Middle frontal gyrus (tissue), 1 donor: Measurements from ENCODE around the gene SMOC1.

Source experiments
- DNase-seq: peaks from one replicate; pipeline ENCODE4 v3.0.0-alpha.2; 2015; ENCODE audit warnings: low spot score; ENCODE audit errors: extremely low spot score

SMOC1 gene

DNA sequence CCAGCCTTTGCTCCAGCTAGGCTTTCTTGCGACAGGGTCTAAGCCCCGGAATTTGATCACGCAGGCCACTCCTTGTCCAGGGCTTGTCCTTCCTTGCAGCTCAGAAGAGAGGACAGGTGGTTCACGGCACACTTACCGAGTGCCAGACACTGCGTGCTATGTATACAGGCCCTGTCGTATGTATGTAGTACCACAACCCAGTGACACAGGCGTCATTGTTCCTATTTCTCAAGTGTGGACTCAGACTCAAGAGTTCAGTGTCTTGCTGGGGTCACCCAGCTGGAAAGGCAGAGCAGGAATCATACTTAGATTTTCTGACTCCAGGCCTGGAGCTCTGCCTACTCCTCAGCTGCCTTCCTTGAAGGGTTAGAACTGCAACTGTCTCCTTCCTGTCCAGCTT is 153.9 kb downstream of the SMOC1 start:
- no peak for DNase-seq

DNA sequence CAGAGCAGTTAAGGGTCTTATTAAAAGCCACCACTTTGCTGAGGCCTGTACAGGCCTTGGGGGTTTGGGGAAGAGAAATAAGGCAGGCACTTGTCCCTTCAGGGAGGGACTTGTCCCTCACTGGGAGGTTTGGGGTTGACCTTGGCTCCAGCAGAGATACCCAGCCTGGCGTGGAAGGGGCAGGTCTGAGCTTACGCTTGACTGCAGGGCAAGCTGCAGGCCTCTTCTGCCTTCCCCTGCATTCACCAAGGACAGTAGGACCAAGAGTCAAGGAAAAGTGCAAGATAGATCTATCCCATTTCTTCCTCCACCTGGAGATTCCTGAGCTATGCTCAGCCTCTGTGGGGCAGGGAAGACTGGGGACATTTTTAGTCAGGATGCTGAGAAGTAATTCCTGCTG is 154.3 kb downstream of the SMOC1 start:
- DNase-seq: no peak

DNA sequence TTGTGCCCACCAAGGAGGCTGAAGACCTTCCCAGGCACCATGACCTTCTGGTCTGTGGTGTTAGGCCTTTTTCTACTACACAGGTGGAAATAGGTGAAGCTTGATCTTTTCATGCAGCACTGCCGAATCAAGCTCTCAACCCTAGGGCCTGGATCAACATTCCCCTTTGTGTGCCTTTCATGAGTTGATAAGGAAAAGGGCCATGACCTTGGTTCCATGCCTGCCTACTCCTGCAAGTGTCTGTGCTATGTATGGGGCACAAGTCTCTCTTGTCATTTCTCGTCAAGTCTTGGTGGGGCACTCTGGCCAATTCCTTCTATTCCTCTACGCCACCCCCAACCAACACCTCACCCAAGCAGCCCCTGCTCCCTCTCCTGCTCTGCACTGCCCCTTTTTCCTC is 155.0 kb downstream of the SMOC1 start:
- no peak for DNase-seq

DNA sequence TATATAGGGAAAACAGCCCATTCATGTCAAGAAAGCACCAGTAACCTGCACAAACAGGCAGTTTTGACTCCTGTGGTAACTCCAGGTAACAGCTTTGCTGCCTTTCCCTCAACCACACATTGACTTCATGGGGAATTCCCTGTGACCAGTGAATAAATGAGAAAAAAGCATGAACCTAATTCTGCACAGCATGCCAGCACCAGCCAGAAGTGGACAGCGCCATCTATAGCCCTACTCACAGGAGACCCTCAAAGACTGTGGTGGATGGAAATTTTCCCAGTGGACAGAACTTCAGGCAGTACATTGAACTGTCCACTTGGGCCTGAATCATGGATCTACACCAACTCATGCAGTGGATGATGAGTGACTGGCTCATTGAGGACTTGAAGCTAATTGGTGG is 157.4 kb downstream of the SMOC1 start:
- no peak for DNase-seq

DNA sequence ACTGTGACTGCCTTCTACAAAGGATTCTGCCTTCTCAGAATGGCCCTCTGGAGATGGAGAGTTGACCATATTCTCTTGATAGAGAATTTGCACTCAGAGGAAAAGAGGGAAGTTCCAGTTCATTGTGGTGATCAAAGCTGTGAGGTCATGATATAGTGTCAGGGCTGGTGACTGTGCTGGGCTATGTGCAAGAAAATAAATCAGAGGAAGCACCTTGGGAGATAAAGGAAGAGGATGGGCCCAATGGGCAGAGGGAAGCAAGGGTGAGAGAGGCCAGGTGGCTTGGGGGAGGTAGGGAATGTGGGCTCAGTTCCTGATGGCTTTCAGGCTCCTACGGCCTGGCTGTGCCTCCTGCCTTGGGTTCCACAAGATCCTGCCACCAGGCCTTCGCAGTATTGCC is 163.8 kb downstream of the SMOC1 start:
- no peak for DNase-seq

DNA sequence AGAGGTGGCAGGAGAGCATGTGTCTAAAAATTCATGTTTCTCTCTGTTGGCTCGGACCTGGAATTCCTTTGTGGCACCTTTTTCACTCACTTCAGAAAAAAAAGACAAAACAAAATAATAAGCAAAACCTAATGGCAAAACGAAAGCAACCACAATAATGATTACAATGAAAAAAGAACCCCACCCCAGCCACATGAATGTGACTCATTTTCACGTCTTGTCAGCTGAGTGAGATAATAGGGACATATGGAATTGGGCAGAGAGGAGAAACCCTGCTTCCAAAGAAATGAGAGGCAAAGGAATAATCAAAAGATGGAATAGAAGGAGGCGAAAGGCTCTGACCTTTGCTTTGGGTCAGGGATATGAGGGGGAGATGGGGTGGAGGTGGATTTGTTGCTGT is 166.1 kb downstream of the SMOC1 start:
- no peak for DNase-seq

DNA sequence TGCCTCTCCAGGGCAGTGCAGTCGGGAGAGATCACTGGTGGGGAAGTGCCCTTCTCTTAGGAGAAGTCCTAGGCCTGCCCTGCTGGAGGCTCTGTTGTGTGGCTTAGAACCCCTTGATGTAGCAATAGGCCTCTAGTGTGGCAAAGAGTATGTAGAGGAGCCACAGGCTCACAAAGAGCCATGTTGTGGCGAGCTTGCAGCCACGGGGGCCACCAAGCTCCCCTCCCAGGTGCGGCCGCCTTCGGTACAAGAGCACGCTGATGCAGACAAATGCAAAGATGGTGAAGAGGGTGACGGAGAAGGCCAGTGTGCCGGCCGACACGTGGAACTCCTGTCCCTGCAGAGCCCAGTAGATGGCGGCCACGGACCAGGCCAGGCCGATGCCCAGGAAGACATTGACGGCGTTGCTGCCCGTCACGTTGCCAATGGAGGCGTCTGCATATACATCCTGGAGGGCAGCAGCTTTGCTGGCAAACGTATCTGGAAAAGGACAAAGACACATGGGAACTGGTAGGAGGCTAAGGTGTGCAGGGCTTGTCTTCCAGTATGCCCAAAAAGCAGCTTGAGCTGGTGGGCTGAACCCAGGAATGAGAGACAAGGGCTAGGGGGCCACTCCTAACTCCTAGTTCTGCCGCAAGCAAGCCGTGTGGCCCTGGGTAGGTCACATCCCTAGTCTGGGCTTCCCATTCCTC is 166.8 kb downstream of the SMOC1 start:
- DNase-seq: peak; percentile 54

DNA sequence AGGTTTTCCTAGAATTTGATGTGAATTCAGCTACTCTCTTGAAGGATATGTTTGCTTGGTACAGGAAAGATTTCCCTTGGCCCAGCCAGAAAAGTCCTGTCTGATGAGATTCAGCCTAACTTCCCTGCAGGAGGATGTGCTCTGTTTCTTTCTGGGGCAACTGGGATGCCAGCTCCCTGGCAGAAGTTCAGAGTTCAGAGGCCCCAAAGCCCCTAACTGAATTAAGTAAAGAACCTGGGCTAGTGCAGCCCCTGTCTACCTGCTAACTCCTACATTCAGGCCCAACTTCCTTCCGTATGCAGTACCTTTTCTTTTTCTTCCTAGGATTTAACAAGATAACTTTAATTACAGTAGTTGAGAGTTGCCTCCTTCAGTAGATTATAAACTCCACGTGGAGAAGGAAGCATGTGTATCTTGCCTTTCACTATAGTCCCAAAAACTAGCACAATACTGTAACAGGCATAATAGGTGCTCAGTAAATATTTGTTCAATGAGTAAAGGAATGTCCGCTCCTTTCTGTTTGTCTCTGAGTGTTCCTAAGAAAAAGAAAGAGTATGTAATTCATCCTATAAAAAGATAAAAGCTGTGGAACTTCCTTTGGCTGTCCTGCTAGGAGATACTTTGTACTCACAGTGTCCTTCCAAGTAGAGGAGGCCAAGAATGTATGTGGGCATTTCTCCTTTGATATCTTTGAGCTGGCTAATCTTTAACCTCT is 168.5 kb downstream of the SMOC1 start:
- no peak for DNase-seq

DNA sequence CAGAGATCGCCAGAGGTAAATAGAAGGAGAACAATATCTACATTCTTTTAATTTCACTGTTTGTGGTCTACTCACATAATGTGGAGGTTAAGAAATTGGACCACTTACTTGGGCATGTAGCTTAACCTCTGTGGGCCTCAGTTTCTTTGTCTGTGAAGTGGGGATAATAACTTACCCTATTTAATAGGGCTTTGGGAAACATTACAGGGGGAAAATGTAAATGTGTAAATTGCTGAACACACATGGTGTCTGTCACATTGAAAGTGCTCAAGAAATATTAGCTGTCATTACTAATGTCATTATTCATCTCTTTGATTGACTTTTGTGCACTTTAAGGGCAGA is 169.1 kb downstream of the SMOC1 start:
- DNase-seq: no peak

DNA sequence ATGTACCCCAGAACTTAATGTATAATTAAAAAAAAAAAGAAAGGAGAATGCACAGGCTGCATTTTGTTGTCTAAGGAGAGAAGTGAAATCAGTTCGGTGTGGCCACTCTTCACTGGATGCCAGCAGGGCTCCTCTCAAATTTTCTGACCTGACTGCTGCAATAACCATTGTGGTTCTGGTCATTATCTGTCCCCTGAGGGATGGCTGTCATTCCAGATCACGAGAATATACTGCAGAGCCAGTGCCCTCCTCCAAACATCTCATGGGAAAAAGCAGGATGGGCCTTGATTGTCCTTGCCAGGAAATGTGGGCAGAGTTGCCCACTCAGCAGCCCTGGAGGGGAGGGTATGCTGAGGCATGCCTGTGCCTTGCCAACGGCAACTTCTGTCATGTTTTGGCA is 170.4 kb downstream of the SMOC1 start:
- no peak for DNase-seq

DNA sequence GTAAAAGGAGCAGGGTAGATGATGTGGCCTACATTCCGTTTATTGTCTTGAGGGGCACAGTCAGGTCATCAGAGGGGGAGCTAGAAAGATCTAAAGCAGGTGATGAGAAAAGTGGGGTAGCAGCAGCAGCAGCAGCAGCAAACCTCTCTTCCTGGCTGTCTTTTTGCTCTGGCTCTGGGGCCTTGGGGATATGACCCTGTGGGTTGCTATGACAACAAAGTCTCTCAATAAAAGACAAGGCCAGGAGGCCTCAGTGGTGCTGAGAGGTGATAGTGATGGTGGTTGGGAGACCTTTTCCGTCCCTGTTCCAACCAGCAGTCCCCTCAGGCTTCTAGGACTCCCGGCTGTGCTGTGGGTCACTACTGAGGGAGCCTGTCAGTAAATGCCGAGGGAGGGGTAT is 170.9 kb downstream of the SMOC1 start:
- DNase-seq: no peak

DNA sequence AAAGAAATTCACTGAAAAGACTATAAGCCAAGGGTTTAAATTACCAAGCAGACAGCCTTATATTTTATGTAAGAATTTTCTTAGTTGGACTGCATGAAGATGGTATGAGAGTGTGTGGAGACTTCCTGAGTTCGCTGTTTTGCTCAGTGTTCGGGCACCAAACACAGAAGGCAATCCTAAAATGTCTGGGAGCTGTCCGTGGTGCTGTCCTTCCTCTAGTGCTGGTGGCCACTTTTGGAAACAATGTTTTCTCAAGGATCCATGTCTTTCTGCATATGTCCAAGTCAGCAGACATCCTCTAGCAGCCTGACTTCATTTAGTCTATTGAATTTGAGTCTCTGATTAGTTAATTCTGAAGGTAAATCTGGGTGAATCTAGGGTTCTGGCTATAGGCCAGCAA is 173.8 kb downstream of the SMOC1 start:
- no peak for DNase-seq

DNA sequence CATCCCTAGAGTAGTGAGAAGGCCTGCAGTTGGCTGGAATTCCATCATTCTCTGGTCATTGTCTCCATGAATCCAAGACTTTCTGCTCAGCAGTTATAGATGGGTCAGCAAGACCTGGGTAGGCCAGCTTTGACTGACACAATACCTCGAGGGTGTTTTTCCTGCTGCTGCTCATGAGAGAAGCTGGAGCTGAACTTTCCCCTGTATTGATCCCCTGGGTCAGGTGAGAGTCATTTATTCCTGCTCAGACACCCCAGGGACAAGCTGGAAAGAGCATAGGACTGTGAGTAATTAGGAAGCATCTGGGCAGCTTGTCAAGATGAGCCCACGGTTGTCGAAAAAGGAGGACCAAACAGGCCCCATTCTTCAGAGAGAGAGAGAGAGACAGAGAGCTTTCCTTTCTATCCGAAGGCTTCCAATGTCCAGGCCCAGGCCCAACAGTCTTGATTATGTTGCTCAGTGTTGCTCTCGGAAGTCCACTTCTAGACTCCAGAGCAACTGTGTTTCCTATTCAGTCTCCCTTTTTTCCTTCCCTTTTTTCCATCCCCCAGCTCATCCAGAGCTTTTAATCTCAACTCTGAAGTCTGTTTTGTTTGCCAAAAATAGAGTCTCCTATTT is 178.4 kb downstream of the SMOC1 start:
- no peak for DNase-seq

DNA sequence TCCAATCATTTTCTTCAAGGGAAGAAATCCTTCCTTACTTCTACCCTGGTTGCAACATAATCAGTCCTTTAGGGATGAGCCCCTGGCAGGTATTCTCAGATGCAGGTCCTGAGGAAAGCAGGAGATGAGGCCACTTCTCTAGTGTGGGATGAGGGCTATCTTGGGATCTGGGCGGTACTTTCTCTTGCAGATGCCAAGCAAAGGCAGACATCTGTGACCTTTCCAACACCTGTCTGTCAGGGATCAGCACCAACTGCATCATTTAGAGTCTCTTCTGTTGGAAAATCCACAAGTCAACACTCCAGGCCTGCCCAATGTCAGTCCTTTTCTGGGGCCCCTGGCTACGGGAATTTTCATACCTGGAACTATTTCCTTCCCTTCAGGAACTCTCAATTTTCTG is 180.3 kb downstream of the SMOC1 start:
- DNase-seq: no peak

DNA sequence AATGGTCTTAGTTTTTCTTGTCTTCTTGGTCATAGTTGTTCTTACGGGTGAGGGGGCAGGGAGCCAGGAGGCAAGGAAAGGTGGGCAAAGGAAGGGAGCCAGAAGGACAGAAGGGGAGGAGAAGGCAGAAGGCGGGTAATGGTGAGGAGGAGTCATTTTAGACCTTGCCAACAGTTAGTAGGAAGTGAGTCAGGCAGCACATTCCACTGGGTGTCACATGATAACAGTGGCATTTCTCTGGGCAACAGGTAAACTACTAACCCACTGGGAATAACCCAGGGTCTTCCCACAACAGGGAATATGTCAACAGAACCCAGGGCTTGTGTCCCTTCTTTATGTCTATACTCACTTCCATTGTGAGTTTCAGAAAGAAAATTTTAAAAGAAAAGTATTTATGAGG is 181.9 kb downstream of the SMOC1 start:
- no peak for DNase-seq

DNA sequence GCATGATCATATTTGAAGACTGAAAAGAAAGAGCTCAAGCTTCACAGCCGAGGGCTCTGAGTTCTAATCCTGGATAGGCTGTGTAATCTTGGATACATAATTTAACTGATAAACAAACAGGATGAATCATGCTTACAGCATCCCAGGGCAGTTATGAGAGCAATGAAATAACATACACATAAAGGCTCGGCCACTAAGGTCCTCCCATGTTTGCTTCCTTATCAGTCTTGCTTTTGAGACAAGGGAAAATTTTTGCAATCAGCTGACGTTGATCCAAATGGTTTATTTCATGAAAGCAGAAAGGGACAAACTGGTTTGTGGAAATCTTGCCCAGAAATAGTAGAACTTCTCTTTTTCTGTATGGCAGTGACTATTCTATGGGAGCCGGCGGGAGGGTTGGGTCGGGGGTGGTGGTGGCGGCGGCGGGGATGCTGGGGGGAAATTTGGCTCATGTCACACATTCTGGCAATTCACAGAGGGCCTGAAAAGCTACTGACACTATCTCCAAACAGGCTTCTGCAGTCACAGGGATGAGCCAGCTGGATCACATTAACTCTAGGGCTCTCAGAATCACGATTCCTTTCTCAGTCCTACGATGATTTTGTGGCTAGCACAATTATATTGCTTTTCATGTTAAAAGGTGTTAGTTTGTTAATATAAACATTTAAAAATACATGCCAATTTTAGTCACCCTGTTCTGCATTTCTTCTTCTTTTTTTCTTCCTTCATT is 185.1 kb downstream of the SMOC1 start:
- DNase-seq: no peak

DNA sequence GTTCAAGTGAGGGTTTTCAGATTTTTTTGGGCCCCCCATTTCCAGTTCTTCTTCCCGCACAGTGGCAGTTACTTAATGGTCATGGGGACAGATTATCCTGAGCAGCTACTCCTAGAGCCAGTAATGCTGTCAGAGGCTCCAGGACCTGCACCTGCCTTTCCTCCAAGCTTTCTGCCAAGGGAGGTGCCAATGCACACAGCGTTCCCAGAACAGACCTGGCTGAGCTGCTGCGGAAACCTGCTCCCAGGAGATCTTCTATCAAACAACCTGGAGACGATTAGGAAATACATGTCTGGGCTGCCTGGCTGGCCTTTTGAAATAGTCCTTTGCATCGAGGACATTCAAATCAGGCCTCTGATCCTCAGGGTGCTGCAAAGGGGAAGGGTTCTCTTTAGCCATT is 188.6 kb downstream of the SMOC1 start:
- DNase-seq: no peak

DNA sequence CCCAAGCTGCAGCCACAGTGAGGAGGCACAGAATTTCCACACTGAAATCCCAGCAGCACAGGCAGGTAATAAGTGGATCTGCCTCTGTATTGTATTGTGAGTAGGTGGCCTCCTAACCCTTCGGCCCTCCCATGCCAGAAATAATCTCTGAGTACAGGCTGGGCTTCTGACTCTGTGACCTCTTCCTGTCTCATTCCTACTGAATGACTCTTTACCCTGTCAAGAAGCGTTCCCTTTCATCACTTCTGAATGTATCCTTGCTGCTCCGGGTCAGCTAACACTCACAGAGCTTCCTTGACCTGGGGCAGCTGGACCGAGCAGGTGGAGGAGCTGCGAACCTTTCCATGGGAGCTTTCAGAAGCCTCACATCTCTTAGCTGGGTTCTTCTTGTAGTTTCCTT is 190.0 kb downstream of the SMOC1 start:
- no peak for DNase-seq

DNA sequence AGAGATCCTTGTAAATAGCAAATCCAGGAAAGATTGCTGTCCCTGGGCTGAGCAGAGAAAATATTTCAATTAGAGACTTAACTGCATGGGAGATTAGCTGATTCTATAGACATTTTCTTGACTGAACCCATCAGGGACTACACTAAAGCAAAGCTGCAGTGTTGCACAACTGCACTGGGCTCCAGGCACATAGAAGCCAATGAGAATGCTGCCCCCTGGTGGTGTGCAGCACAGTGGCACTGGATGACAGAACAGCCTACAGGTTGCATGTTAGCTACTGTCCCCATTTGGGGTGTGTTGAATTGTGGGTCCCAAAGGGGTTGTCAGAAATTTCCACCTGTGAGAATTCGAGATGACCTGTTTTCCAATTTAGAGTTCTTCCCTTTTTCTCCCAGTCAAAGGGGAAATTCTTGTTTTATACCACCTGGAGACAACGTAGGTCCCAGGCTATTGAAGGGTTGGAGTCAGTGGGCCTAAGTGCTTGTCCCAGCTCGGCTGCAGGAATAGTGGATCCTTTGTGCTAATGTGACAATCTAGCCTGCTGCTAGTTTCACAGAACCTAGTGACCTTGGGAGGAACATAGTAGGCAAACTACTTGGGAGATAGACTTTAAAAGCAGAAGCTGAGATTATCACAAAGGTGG is 194.8 kb downstream of the SMOC1 start:
- no peak for DNase-seq

DNA sequence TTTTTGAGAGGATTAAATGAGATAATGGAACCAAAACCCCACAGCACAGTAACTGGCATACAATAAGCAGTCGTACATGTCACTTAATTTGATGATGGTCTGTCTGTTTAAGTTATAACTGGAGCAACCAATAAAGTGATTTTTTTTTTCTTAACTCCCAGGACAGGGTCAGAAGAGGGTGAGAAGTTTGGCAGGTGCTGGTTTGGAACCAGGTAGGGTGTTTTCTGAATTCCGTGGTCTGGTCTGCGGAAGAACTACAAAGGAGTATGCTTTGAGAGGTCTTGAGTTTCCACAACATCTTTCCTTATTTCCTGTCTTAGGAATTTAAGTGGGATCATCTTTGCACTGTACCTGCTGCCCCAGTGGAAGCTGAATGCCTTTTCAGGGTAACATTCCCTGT is 197.8 kb downstream of the SMOC1 start:
- no peak for DNase-seq

DNA sequence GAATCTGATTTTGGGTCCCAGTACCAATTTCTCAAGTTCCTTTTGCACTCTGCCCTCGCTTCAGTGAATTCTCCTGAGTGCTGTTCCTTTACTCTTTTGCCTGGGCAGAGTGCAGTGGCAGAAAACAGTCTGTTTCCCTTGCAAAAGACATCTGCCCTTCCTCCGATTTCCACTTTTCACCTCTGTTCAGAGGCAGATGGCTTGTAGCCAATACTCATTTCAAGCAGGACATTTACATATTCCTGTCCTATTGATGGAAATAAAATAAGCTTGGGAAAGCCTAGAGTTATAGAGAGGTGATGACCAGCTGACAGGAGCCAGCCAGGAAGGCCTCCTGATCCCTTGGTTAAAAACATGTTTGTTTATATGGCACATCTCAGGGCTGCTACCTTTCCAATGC is 198.5 kb downstream of the SMOC1 start:
- DNase-seq: no peak

DNA sequence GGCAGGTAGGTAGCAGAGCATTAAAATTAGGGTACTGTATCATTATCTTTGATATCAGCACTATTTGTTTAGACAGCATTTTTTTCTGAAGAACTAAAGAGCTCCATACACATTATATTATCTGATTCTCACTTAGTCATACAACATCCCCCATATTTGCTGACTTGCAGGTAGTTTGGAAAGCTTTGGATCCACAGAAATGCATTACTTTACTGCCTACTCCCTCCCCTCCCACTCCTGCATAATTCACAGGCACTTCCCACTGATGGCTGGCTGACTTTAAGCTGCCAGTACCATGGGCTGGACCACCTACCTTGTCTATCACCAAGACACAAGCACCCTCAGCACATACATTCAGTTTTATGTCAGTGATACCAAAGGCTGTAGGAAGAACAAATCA is 199.1 kb downstream of the SMOC1 start:
- no peak for DNase-seq
